Calu3 (cell line): ENCODE data around the gene GADD45G. TPM values are rescaled to one million over a fixed set of nuclear protein-coding genes. Genes with fewer than 3 reads are reported as not detected.

Experiments
- BruUV-seq: library from RNA; stranded (reverse); fragments of 400-500 nt; replicated peaks from 2 replicates; lab custom pipeline; 2021; lab: Mats Ljungman, UMichigan
- CTCF ChIA-PET: fragments of 300-600 bp; sonication (Branson Sonifier 250); formaldehyde crosslinking; loops from one replicate; lab custom pipeline; 2022; ENCODE audit warnings: antibody characterized with exemption; lab: Charles Lee
- DNase-seq: peaks from one replicate; pipeline ENCODE4 v3.0.0; 2022
- H3K27ac Mint-ChIP-seq: one replicate; pipeline ENCODE4 v1.8.0; 2022; ENCODE audit warnings: mixed read lengths; ENCODE audit not compliant: unreplicated experiment
- H3K27me3 Mint-ChIP-seq: one replicate; pipeline ENCODE4 v1.8.0; 2022; ENCODE audit warnings: mixed read lengths; ENCODE audit not compliant: unreplicated experiment
- H3K36me3 Mint-ChIP-seq: one replicate; pipeline ENCODE4 v1.8.0; 2022; ENCODE audit warnings: mild to moderate bottlenecking, moderate library complexity, mixed read lengths; ENCODE audit not compliant: insufficient read depth, unreplicated experiment
- H3K4me1 Mint-ChIP-seq: one replicate; pipeline ENCODE4 v1.8.0; 2022; ENCODE audit warnings: mild to moderate bottlenecking, low read depth, mixed read lengths; ENCODE audit not compliant: unreplicated experiment
- H3K4me3 Mint-ChIP-seq: one replicate; pipeline ENCODE4 v1.8.0; 2022; ENCODE audit warnings: mild to moderate bottlenecking, low read depth, moderate library complexity, mixed read lengths; ENCODE audit not compliant: unreplicated experiment
- H3K9me3 Mint-ChIP-seq: one replicate; pipeline ENCODE4 v1.8.0; 2022; ENCODE audit warnings: low read depth, mixed read lengths; ENCODE audit not compliant: unreplicated experiment
- intact Hi-C: fragments of 100-400 bp; cut with micrococcal nuclease; formaldehyde crosslinking; loops from one replicate; pipeline ENCODE4 v1.10.0; 2022; ENCODE audit not compliant: unreplicated experiment
- total RNA-seq: library from RNA; stranded (reverse); gene quantifications from 2 replicates; pipeline ENCODE4 v1.2.3, GENCODE V29; 2022
- TF ChIP-seq, protein P1 (sequence below): fragments of 200-600 bp; IDR thresholded peaks from one replicate; pipeline ENCODE4 v1.8.0; 2022; ENCODE audit warnings: antibody characterized with exemption; ENCODE audit not compliant: unreplicated experiment

GADD45G gene
- total RNA-seq, 1 experiment from 2014 or later: 1.7 TPM

DNA sequence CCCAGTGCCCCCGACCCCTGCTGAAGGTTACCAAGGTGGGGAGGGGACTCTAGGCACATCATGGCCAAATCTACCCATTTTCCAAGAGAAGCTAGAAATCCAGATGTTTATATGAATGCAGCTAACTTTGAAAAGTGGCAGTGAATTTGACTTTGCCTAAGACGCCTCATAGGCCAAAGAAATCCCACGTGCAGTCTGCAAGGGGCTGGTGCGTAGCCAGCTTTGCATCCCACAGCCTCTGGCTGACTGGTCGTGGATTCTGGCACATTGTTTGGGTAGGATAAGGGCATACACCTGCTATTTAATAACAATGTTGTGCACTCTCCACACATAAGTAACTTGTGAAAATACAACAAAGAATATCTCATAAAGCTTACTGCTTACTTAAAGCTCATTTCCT, 3.5 kb upstream of the GADD45G start:
- no TSS peak for BruUV-seq
- CTCF ChIA-PET: interaction anchor here (1.1 kb wide), 1 partner anchor 493 kb away, joined by 7 read pairs; no protein-coding TSS in a partner anchor
- no peaks in the 10 kb centered on the region for H3K9me3 Mint-ChIP-seq
- TF ChIP-seq, protein P1, sequence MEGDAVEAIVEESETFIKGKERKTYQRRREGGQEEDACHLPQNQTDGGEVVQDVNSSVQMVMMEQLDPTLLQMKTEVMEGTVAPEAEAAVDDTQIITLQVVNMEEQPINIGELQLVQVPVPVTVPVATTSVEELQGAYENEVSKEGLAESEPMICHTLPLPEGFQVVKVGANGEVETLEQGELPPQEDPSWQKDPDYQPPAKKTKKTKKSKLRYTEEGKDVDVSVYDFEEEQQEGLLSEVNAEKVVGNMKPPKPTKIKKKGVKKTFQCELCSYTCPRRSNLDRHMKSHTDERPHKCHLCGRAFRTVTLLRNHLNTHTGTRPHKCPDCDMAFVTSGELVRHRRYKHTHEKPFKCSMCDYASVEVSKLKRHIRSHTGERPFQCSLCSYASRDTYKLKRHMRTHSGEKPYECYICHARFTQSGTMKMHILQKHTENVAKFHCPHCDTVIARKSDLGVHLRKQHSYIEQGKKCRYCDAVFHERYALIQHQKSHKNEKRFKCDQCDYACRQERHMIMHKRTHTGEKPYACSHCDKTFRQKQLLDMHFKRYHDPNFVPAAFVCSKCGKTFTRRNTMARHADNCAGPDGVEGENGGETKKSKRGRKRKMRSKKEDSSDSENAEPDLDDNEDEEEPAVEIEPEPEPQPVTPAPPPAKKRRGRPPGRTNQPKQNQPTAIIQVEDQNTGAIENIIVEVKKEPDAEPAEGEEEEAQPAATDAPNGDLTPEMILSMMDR: no peak
- H3K27me3 Mint-ChIP-seq: peaks cover under 1% of the 10 kb centered on the region
- H3K36me3 Mint-ChIP-seq: peaks cover 28% of the 10 kb centered on the region
- no peak for DNase-seq
- no peak overlapping the region for H3K4me3 Mint-ChIP-seq
- intact Hi-C loops: loop anchor here (10.0 kb wide), 3 partner anchors 133 to 1153 kb away; no protein-coding TSS in a partner anchor
- no peak overlapping the region for H3K27ac Mint-ChIP-seq
- peaks cover 4% of the 10 kb centered on the region for H3K4me1 Mint-ChIP-seq

GRCh38 chr9:89601856-89602562, 2.8 kb upstream of the GADD45G start:
- intact Hi-C loops: loop anchor here (10.0 kb wide), 3 partner anchors 133 to 1153 kb away; no protein-coding TSS in a partner anchor
- no TSS peak for BruUV-seq
- TF ChIP-seq, protein P1: no peak
- H3K4me1 Mint-ChIP-seq: peaks cover 11% of the 10 kb centered on the region
- H3K36me3 Mint-ChIP-seq: peaks cover 32% of the 10 kb centered on the region
- H3K27ac Mint-ChIP-seq: no peak overlapping the region
- CTCF ChIA-PET: interaction anchor here (1.3 to 2.2 kb wide), 3 partner anchors 8 to 517 kb away, joined by 3 to 16 read pairs (median 7); no protein-coding TSS in a partner anchor
- no peak for DNase-seq
- H3K9me3 Mint-ChIP-seq: no peaks in the 10 kb centered on the region
- H3K27me3 Mint-ChIP-seq: no peaks in the 10 kb centered on the region
- no peak overlapping the region for H3K4me3 Mint-ChIP-seq

DNA sequence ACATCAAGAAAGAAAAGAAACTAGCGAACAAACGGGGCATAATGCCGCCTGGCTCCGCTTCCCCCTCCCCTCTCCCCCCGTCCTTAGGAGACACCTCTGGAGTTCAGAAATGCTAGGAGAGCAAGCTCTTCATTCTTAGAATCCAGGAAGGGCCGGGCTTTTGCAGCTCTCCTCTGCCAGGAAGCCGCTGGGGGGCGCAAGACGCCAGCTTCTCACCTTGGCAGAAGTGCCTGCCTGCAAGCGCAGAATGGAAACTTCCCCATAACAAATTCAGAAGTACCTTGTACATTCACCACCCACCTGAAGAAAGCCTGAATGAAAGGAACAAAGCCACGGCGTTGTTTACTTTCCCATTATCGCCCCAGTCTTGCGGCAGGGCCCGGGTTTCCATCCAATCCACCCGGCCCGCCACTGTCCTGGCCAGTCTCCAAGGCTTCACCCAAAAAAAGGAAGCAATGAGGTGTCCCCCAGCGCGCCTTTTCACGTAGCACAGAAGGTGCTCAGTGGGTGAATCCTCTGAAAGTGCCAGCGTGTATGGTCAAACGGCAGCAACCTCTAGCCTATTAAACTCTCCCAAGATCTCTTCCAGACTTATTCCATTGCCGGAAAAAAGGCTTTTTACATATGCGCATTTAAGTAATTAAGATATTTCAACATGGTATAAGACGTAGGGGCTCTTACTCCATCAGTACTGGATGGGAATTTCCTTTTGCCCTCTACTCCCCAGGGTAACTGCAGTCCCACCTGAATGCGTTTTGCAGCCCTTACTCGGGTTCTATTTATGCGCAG, 1.6 kb upstream of the GADD45G start:
- Mint-ChIP-seq H3K36me3 (peaks cover 32% of the 10 kb centered on the region), H3K4me3 (peak overlapping the region; percentile 82), H3K4me1 (peaks cover 13% of the 10 kb centered on the region), H3K9me3 (no peaks in the 10 kb centered on the region), H3K27me3 (no peaks in the 10 kb centered on the region), H3K27ac (no peak overlapping the region)
- CTCF ChIA-PET: interaction anchor here (0.6 to 2.5 kb wide), 15 partner anchors 10 to 1067 kb away, joined by 3 to 30 read pairs (median 5); no protein-coding TSS in a partner anchor
- intact Hi-C loops: loop anchor here (1.0 to 10.0 kb wide), 5 partner anchors 132 to 1152 kb away; no protein-coding TSS in a partner anchor
- BruUV-seq: no TSS peak
- DNase-seq: peak; percentile 88
- TF ChIP-seq, protein P1: peak; percentile 59
